OCI-LY3 (cell line): Measurements from ENCODE around the gene CREB5.

ENCODE experiments used
- EZH2phosphoT487 ChIP-seq: fragments of 200-600 bp; shearing (Covaris generic); IDR thresholded peaks from 2 replicates; pipeline ENCODE4 v1.6.1; 2018; ENCODE audit warnings: antibody characterized with exemption, mixed run types, low read depth
- TF ChIP-seq, protein P1 (sequence below): fragments of 200-600, 300-600 bp; sonication (generic); IDR thresholded peaks from 2 replicates; pipeline ENCODE4 v1.5.1; 2014; ENCODE audit warnings: antibody characterized with exemption, low read length, low read depth

DNA sequence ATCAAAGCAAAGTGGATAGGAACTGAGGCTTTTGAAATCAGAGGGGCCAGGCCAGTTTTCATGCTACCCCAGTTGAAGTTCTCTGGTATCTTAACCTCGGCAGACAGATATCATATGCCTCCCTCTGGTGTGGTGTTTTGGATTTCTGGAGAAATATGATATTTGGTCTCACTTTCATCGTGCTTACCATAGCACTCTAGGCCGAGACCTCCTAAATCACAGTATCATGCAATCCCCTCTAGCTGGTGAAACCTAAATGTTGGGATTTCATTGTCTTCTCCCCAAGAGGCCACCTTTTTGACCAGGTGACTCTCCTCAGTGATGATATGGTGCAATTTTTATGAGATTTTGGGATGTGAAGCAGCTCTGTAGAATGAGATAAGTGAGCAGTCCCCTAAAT is 183.5 kb downstream of the CREB5 start:
- TF ChIP-seq EZH2phosphoT487, result no peak
- TF ChIP-seq, protein P1, sequence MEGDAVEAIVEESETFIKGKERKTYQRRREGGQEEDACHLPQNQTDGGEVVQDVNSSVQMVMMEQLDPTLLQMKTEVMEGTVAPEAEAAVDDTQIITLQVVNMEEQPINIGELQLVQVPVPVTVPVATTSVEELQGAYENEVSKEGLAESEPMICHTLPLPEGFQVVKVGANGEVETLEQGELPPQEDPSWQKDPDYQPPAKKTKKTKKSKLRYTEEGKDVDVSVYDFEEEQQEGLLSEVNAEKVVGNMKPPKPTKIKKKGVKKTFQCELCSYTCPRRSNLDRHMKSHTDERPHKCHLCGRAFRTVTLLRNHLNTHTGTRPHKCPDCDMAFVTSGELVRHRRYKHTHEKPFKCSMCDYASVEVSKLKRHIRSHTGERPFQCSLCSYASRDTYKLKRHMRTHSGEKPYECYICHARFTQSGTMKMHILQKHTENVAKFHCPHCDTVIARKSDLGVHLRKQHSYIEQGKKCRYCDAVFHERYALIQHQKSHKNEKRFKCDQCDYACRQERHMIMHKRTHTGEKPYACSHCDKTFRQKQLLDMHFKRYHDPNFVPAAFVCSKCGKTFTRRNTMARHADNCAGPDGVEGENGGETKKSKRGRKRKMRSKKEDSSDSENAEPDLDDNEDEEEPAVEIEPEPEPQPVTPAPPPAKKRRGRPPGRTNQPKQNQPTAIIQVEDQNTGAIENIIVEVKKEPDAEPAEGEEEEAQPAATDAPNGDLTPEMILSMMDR, result no peak
